ENCODE data around the gene RDH16. TPM values are rescaled to one million over a fixed set of nuclear protein-coding genes. Genes with fewer than 3 reads are reported as not detected.
A peak's percentile ranks its signal among the peaks of the same experiment; 100 is the strongest.
"Not testable (repeated sequence)": the region's sequence is repeated elsewhere in the genome, so short reads cannot be mapped to it uniquely, and the experiment has no call there.

Gene RDH16
- total RNA-seq, 1 donor from 2014 or later = 0.23 TPM

DNA sequence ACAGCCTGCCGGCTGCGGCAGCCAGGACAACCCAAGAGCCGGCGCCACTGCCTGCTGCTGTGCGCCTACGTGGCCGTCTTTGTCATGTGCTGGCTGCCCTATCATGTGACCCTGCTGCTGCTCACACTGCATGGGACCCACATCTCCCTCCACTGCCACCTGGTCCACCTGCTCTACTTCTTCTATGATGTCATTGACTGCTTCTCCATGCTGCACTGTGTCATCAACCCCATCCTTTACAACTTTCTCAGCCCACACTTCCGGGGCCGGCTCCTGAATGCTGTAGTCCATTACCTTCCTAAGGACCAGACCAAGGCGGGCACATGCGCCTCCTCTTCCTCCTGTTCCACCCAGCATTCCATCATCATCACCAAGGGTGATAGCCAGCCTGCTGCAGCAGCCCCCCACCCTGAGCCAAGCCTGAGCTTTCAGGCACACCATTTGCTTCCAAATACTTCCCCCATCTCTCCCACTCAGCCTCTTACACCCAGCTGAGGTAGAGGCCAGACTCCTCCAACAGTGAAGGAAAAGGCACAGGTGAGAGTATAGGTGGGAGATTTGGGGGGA, 38.6 kb upstream of the RDH16 start:
- H3K27ac Mint-ChIP-seq = no peak overlapping the region
- H3K36me3 Mint-ChIP-seq (ENCODE audit: low read depth) = peaks cover 10% of the 10 kb centered on the region
- H3K9me3 Mint-ChIP-seq = no peaks in the 10 kb centered on the region
- H3K27me3 Mint-ChIP-seq (ENCODE audit: insufficient read depth) = no peaks in the 10 kb centered on the region
- peaks cover 41% of the 10 kb centered on the region for H3K4me1 Mint-ChIP-seq (ENCODE audit: low read depth)
- H3K4me3 Mint-ChIP-seq = no peak overlapping the region
- no peak for DNase-seq (ENCODE audit: low spot score)
- intact Hi-C loops (cut with micrococcal nuclease) = loop anchor here (5.0 kb wide), 1 partner anchor 1024 kb away; the partner anchor contains the start of gene RAB5B

DNA sequence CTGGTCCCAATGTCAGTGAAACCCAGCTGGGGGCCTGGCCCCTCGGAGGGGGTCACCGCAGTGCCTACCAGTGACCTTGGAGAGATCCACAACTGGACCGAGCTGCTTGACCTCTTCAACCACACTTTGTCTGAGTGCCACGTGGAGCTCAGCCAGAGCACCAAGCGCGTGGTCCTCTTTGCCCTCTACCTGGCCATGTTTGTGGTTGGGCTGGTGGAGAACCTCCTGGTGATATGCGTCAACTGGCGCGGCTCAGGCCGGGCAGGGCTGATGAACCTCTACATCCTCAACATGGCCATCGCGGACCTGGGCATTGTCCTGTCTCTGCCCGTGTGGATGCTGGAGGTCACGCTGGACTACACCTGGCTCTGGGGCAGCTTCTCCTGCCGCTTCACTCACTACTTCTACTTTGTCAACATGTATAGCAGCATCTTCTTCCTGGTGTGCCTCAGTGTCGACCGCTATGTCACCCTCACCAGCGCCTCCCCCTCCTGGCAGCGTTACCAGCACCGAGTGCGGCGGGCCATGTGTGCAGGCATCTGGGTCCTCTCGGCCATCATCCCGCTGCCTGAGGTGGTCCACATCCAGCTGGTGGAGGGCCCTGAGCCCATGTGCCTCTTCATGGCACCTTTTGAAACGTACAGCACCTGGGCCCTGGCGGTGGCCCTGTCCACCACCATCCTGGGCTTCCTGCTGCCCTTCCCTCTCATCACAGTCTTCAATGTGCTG, 38.0 kb upstream of the RDH16 start:
- peaks cover 35% of the 10 kb centered on the region for H3K4me1 Mint-ChIP-seq (ENCODE audit: low read depth)
- no peak for DNase-seq (ENCODE audit: low spot score)
- intact Hi-C loops (cut with micrococcal nuclease) = loop anchor here (5.0 kb wide), 1 partner anchor 1023 kb away; the partner anchor contains the start of gene RAB5B
- H3K9me3 Mint-ChIP-seq = no peaks in the 10 kb centered on the region
- no peak overlapping the region for H3K4me3 Mint-ChIP-seq
- H3K27me3 Mint-ChIP-seq (ENCODE audit: insufficient read depth) = no peaks in the 10 kb centered on the region
- peaks cover 8% of the 10 kb centered on the region for H3K36me3 Mint-ChIP-seq (ENCODE audit: low read depth)
- H3K27ac Mint-ChIP-seq = no peak overlapping the region

DNA sequence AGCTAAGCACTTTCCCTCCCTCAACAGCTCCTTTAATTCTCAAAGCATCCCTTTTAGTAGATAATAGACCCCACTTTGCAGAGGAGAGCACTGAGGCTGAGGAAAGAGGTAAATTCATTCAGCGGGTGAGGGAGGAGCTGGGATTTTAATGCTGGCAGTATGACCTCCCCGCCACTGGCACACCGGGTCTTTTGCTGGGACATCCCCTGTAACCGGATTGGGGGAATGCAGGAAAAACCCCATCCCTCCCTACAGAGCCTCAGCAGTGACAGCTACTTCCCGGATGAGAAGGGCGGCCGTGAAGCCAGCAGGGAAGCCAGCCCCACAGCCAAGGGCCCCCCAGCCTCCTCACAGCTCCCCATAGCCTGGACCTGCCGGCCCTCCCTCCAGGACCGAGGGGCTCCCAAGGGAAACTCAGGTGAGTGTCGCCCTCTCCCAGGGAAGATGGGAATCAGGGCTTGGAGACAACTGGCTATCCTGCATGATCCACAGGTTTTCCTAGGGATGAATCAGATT, 36.9 kb upstream of the RDH16 start:
- no peak overlapping the region for H3K27ac Mint-ChIP-seq
- no peaks in the 10 kb centered on the region for H3K27me3 Mint-ChIP-seq (ENCODE audit: insufficient read depth)
- no peaks in the 10 kb centered on the region for H3K9me3 Mint-ChIP-seq
- DNase-seq (ENCODE audit: low spot score) = no peak
- H3K4me1 Mint-ChIP-seq (ENCODE audit: low read depth) = peaks cover 24% of the 10 kb centered on the region
- no peak overlapping the region for H3K4me3 Mint-ChIP-seq
- peaks cover 6% of the 10 kb centered on the region for H3K36me3 Mint-ChIP-seq (ENCODE audit: low read depth)
- intact Hi-C loops (cut with micrococcal nuclease) = no loop called here

DNA sequence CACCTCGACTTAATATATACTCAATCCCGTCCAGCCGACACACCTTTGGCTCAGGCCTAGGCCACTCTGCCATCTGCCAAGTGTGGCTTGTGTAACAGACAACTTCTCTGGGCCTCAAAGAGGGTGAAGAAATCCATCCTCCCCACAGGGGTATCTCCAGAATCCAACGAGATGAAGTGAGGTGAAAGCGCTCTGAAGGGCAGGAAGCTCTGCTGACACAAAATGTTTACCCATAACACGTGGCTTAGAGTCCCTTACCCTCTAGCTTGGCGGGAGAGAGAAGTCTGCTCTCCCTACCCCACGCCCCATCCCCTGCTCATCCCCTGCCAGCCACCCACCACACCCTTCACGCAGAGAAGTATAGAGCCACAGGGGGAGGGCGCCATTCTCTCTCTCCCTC, 35.9 kb upstream of the RDH16 start:
- peaks cover 3% of the 10 kb centered on the region for H3K36me3 Mint-ChIP-seq (ENCODE audit: low read depth)
- intact Hi-C loops (cut with micrococcal nuclease) = no loop called here
- DNase-seq (ENCODE audit: low spot score) = no peak
- no peaks in the 10 kb centered on the region for H3K27me3 Mint-ChIP-seq (ENCODE audit: insufficient read depth)
- H3K4me1 Mint-ChIP-seq (ENCODE audit: low read depth) = peaks cover 18% of the 10 kb centered on the region
- no peak overlapping the region for H3K27ac Mint-ChIP-seq
- H3K9me3 Mint-ChIP-seq = no peaks in the 10 kb centered on the region
- no peak overlapping the region for H3K4me3 Mint-ChIP-seq

DNA sequence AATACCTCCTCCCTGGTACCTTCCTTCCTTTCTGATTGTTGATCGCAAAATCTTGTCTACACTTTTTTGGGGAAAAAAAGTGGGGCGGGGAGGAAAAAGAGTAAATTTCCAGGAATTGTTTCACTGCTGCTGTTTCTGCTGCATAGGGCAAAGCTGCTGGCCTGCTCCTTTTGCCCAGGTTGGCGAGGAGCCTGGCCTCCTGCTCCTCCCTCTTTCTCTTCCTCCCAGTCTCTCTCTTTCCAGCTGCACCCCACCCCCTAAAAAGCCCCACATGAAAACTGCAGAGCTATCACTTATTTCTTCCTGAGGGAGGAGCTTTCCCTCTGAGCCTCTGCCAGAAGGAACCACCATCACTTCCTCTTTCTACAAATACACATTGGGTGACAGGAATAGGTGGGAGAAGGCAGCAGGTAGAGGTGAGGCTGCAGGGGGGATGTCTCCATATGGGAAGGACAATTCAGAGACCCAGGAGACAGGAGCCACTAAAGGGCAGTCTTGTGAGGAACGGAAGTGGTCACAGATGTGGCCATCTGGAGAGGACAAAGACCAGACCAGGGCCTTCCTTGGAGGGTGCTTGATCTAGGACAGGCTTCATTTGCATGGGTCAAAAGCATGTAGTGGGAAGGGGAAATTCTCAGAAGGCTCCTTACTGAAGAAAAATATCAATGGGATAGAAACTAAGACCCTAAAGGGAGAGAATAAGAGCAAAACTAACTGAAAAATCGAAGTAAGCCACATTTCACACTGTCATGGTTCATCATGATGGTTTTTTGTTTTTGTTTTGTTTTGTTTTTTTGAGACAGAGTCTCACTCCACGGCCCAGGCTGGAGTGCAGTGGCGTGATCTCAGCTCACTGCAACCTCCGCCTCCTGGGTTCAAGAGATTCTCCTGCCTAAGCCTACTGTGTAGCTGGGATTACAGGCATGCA, 34.2 kb upstream of the RDH16 start:
- H3K4me1 Mint-ChIP-seq (ENCODE audit: low read depth) = peaks cover 23% of the 10 kb centered on the region
- no peak overlapping the region for H3K4me3 Mint-ChIP-seq
- peaks cover 3% of the 10 kb centered on the region for H3K27me3 Mint-ChIP-seq (ENCODE audit: insufficient read depth)
- H3K27ac Mint-ChIP-seq = peak overlapping the region; percentile 66
- no peak for DNase-seq (ENCODE audit: low spot score)
- no peaks in the 10 kb centered on the region for H3K36me3 Mint-ChIP-seq (ENCODE audit: low read depth)
- H3K9me3 Mint-ChIP-seq = no peaks in the 10 kb centered on the region
- intact Hi-C loops (cut with micrococcal nuclease) = no loop called here

DNA sequence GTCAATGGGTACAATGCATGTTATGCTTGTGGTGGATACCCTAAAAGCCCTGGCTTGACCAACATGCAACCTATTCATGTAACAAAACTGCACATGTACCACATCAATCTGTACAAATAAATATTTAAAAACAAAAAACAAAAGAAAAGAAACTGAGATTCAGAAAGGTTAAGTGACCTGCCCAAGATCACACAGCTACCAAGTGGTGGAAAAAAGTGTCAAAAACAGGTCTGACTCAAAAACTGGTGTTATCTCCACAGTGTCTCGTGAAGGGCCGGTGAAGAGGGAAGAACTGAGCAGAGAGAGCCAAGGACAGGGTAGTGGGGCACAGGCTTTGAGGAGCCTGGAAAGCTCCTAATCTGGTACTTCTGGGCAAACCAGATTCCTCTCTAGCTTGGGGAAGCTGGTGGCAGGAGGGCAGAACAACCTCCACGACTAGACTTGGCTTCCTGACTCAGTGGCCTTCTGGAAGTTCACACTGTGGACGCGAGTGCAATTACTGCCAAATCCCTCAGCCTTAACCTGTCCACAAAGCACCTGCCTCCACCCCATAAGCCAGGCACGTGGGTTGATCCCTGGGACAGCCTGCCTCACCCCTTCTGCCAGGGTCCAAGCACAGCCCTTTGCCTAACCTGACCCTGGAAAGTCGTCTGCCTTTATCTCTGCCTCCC, 33.4 kb upstream of the RDH16 start:
- Mint-ChIP-seq H3K4me3 (no peak overlapping the region), H3K27ac (no peak overlapping the region), H3K9me3 (no peaks in the 10 kb centered on the region), H3K4me1 (ENCODE audit: low read depth) (peaks cover 23% of the 10 kb centered on the region), H3K36me3 (ENCODE audit: low read depth) (no peaks in the 10 kb centered on the region), H3K27me3 (ENCODE audit: insufficient read depth) (peaks cover 3% of the 10 kb centered on the region)
- intact Hi-C loops (cut with micrococcal nuclease) = no loop called here
- no peak for DNase-seq (ENCODE audit: low spot score)

DNA sequence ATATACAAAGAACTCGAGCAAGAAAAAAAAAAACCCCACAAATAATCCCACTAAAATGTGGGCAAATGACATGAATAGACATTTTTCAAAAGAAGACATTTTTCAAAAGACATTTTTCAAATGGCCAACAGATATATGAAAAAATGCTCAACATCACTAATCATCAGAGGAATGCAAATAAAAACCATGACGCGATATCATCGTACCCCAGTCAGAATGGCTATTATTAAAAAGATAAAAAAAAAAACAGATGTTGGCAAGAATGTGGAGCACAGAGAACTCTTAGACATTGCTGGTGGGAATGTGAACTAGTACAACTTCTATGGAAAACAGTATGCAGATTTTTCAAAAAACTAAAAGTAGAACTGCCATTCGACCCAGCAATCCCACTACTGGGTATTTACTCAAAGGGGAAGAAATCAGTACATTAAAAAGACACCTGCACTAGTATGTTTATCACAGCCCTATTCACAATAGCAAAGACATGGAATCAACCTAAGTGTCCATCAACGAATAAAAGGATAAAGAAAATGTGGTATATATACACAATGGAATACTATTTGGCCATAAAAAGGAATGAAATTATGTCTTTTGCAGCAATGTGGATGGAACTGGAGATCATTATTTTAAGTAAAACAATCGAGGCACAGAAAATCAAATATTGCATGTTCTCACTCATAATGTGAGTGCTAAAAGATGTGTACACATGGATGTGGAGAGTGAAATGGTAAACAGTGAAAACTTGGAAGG, 32.6 kb upstream of the RDH16 start:
- H3K4me3 Mint-ChIP-seq = no peak overlapping the region

DNA sequence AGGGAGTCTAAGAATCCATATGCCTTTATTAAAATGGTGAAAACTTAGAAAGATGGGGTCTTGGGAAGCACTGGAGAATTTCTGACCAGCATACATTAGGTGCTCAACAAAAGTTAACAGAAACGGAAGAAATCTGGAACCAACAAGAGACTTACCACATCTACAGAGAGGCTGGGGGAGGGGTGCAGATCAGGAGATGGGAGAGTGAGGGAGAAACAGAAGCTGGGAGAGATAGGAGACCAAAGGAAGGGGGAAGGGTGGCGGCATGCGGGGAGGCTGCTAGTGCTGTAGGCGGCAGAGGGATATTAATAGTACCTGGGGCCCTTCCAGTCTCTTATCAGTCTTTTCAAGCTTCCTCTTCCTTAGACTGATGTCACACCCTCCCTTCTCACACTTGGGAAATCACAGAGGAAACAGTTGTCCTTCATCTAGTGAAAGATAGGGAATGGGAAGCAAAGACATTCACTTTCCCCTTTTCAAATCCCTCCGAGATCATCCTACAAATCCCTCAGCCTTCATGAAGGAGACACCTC, 30.9 kb upstream of the RDH16 start:
- peaks cover 3% of the 10 kb centered on the region for H3K27me3 Mint-ChIP-seq (ENCODE audit: insufficient read depth)
- H3K4me3 Mint-ChIP-seq = no peak overlapping the region
- H3K27ac Mint-ChIP-seq = no peak overlapping the region
- intact Hi-C loops (cut with micrococcal nuclease) = no loop called here
- H3K4me1 Mint-ChIP-seq (ENCODE audit: low read depth) = peaks cover 23% of the 10 kb centered on the region
- no peak for DNase-seq (ENCODE audit: low spot score)
- H3K36me3 Mint-ChIP-seq (ENCODE audit: low read depth) = no peaks in the 10 kb centered on the region
- H3K9me3 Mint-ChIP-seq = no peaks in the 10 kb centered on the region

More for the DNA sequence above, 32.6 kb upstream of the RDH16 start:
- intact Hi-C loops (cut with micrococcal nuclease) = no loop called here
- peaks cover 3% of the 10 kb centered on the region for H3K27me3 Mint-ChIP-seq (ENCODE audit: insufficient read depth)
- H3K9me3 Mint-ChIP-seq = no peaks in the 10 kb centered on the region
- H3K36me3 Mint-ChIP-seq (ENCODE audit: low read depth) = no peaks in the 10 kb centered on the region
- peaks cover 23% of the 10 kb centered on the region for H3K4me1 Mint-ChIP-seq (ENCODE audit: low read depth)
- H3K27ac Mint-ChIP-seq = no peak overlapping the region
- DNase-seq (ENCODE audit: low spot score) = no peak

DNA sequence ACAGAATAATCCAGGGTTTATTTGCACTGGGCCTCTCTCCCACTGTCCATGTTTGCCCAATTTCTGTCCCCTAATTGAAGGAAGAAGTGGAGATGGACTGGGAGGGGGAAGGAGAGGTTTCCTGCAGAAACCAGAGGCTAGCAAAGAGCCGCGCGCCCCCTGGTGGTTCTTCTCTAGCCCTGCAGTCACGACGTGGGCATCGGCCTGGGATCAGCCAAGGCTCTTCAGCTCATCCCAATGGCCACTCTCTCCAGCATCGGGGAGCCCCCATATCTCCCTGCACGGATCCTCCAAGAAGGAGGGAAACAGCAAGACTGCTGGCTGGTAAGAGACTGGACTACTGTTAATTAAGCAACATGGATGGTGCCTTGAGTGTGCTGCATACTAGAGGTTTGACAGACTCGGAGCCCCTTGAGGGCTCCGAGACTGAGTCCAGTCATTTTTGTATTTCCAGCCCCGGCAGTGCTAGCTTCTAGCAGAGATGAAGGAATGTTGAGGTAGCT, 30.2 kb upstream of the RDH16 start:
- Mint-ChIP-seq H3K4me1 (ENCODE audit: low read depth) (peaks cover 23% of the 10 kb centered on the region), H3K36me3 (ENCODE audit: low read depth) (no peaks in the 10 kb centered on the region), H3K4me3 (no peak overlapping the region), H3K27ac (no peak overlapping the region), H3K9me3 (no peaks in the 10 kb centered on the region), H3K27me3 (ENCODE audit: insufficient read depth) (peaks cover 3% of the 10 kb centered on the region)
- DNase-seq (ENCODE audit: low spot score) = peak; percentile 54
- intact Hi-C loops (cut with micrococcal nuclease) = loop anchor here (1.0 to 2.0 kb wide), 3 partner anchors 13 to 230 kb away; no protein-coding TSS in a partner anchor

DNA sequence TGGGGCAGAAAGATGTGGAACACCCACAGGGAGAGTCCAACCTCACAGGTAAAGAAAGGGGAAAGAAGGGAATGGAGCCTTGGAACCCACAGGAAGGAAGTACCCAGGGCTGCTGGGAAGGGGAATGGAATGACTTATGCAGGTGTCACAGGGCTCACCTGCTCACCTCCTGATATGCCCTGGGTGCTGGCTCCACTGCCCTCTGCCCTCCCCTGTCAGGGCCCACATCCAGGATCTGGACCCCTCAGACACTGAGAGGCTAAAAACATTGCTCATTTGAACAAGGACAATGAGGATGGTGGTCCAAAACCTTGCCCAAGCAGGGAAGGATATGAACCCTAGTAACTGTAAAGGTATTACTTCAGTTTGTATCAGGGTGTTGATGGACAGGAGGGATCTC, 29.6 kb upstream of the RDH16 start:
- Mint-ChIP-seq H3K36me3 (ENCODE audit: low read depth) (no peaks in the 10 kb centered on the region), H3K4me3 (no peak overlapping the region), H3K27ac (no peak overlapping the region), H3K9me3 (no peaks in the 10 kb centered on the region), H3K4me1 (ENCODE audit: low read depth) (peaks cover 23% of the 10 kb centered on the region), H3K27me3 (ENCODE audit: insufficient read depth) (peaks cover 3% of the 10 kb centered on the region)
- intact Hi-C loops (cut with micrococcal nuclease) = loop anchor here (1.0 to 2.0 kb wide), 3 partner anchors 14 to 230 kb away; no protein-coding TSS in a partner anchor
- no peak for DNase-seq (ENCODE audit: low spot score)

DNA sequence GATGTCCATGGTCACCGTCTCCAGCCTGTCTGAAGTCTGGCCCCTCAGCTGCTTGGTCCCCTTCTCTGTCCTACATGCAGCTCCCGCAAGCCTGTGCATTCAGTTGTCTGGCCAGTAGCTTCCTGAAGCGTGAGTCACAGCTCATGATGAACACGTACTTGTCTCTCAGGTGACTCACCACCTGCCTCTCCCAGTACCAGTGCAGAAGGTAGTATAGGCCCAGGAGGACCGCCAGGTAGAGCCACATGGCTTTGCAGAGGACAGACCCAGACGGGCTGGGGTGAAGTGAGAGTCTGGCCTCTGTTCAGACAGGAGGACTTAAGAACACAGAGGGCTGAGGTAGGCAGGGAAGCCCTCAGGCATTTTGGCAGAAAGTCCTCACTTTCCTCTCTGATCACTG, 28.3 kb upstream of the RDH16 start:
- H3K9me3 Mint-ChIP-seq; H3K4me3 Mint-ChIP-seq; H3K27ac Mint-ChIP-seq; DNase-seq (ENCODE audit: low spot score); H3K27me3 Mint-ChIP-seq (ENCODE audit: insufficient read depth); H3K36me3 Mint-ChIP-seq (ENCODE audit: low read depth): not testable (repeated sequence)
- intact Hi-C loops (cut with micrococcal nuclease) = loop anchor here (2.0 kb wide), 2 partner anchors 15 to 145 kb away; no protein-coding TSS in a partner anchor
- H3K4me1 Mint-ChIP-seq (ENCODE audit: low read depth) = peaks cover 15% of the 10 kb centered on the region
